Raji (cell line): ENCODE measurements around the gene CPSF2.
A peak's percentile ranks its signal among the peaks of the same experiment; 100 is the strongest.

Experiments used
- POLR2A ChIP-seq: IDR thresholded peaks from 2 replicates; pipeline ENCODE4 v1.6.1; 2011; ENCODE audit warnings: low read depth, low read length, control low read depth; ENCODE audit not compliant: insufficient read depth

CPSF2 gene

DNA sequence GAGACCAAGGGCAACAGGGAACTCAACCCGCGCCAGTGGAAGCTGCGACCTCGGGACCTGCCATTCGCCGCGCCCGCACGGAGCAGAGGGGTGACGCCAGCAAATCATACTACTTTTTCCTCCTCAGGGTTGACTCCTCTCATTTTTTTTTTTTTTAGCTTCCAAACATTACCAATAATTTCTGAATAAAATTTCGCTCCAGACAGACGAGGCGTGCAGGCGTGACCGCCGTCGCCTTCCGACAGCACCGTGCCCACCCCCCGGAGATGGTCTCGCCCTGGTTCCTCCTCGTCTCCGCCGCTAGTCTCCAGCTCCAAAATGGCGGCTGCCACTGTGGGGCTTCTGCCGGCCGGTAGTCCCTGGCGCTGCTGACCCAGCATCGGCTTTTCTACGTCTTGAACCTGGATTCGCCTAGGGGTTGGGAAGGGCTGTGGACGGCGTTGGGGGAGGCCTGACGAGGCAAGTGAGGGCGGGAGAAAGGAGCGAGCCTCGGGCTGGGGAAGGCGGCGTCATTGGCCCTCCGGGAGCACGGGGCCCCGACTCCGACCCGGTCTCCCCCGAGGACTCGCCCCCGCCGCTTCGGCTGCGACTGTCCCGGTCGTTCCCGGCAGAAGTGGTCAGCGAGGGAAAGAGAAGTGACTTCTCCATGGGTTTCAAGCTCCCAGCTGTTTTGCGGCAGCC is at the start of gene CPSF2, which contains the start of gene NDUFB1:
CPSF2 (plus strand) TSS at position 300 of the 681 bp plus-strand sequence. CDS start 9,016 bp downstream, outside the sequence.
NDUFB1 (minus strand) TSS at position 37 of the 681 bp plus-strand sequence. CDS start 4,069 bp downstream, outside the sequence.
- TF ChIP-seq POLR2A: peak; percentile 86

DNA sequence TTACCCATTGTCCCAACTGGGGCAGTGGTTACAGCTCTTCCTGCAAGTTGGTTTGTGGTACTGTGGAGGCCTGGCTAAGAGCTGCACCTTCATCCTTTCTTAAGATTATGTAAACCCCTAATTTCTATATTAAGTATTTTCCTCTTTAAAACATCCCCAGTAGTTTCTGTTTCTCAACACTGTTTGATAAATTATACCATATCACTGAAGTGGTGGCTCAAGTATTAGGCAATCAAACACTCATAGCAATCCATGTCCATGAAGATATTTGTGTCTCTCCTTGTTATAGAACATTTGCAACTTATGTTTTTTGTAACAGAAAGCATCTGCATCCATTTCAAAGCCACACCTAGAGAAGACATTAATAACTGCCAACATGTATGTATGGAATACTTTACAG is 47.2 kb upstream of the CPSF2 start:
- no peak for TF ChIP-seq POLR2A

DNA sequence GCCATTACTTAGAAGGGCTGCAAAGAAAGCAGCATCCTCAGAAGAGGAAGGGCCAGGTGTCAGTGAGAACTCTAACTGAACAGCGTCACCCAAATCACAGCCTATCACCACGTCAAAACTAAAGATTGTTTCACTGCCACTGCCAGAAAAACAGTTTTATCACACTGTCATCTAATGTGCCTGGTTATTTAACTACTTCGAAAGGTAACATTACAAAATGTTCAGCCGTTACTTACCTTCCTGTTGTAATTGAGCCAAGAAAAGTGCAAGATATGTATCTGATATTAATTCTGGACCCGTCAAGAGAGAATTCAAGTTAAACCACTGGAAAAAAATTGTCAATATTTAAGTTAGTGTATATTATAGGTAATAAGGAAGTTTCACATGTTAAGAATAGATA is 33.3 kb upstream of the CPSF2 start:
- no peak for TF ChIP-seq POLR2A

DNA sequence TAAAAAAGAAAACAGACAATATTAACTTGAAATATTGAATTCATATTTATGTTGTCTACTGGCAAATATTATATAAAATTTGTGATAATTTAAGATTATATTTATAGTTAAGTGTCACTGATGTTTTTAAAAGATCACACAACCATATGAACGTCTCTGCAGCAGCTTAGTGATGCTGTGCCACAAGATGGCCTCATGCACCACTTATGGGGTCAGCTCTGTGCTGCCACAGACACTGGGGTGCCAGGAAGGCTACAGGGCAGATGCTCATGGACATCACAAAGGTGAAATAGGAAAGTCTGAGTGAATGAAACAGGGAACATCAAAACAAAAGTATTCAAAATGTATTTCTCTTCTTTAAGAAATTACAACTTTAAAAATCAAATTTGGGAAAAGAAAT is 28.4 kb upstream of the CPSF2 start:
- TF ChIP-seq POLR2A: no peak

DNA sequence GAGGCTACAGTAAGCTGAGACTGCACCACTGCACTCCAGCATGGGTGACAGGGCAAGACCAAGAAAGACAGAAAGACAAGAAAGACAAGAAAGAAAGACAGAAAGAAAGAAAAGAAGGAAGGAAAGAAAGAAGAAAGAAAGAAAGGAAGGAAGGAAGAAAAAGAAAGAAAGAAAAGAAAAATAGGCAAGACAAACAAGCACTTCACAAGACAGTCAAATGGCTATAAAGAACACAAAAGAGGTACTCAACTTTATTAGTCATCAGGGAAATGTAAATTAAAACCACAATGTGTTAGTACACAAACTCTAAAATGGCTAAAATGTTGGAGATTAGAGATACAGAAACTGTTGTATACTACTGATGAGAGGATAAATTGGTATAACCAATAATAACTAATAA is 22.0 kb upstream of the CPSF2 start:
- no peak for TF ChIP-seq POLR2A

DNA sequence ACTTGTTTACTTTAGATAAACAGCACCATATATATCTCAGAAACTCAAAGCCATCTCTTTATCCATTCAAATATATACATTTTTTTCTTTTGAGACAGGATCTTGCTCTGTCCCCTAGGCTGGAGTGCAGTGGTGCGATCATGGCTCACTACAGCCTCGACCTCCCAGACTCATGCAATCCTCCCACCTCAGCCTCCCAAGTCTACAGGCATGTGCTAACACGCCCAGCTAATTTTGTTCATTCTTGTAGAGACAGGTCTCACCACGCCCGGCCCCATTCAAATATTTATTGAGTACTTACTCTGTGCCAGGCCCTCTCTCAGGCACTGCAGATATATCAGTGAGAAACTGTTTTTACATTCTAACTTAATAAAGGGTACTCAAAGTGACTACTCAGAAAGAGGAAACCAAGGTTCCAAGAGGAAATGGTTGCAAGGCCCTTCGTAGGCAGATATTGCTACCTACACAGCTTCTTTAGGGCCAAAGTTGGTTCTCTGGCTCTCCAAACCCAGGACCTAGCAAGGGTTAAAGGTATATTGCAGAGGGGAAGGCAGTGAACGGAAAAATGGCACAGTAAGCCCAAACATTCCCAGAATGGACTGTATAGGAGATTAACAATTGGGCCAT is 18.3 kb upstream of the CPSF2 start:
- no peak for TF ChIP-seq POLR2A

DNA sequence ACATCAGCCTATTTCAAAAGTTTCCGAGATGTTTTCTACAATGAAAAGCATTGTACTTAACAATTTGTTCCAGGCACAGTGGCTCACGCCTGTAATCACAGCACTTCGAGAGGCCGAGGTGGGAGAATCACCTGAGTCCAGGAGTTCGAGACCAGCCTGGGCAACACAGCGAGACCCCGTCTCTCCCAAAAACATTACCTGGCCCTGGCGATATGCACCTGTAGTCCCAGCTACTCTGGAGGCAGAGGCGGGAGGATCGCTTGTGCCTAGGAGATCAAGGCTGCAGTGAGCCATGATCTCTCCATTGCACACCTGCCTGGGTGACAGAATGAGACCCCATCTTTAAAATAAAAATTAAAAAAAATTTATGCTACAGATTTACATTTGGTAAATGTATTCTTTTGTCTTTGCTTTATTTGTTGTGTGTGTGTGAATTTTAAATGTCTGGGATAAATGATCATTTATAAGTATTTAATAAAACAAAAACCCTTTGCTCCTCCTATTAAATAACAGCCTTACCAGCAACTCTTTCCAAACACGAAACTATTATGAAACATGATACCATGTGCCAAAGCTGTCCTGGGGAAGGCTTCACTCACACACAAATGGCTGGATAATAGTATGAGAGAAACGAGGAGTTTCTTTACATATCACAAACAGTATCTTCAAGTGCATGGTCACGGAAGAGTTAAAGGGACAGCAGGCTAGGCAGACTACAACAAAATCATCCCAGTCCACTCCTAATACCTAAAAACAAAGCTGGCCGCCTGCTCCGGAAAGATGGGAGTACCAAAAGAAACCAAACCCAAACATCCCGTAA is 16.5 kb upstream of the CPSF2 start:
- no peak for TF ChIP-seq POLR2A

DNA sequence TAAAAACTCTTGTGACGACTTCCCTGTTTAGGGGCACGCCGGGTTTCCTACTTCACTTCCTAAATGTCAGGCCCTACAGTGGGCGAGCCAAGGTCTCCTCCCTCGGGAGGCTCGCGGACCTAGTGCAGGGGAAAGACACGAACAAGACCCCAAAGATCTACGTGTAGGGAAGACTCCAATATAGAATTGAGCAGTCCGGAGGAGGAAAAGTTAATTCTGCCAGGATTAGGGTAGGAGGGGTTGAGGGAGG is 16.0 kb upstream of the CPSF2 start:
- no peak for TF ChIP-seq POLR2A

DNA sequence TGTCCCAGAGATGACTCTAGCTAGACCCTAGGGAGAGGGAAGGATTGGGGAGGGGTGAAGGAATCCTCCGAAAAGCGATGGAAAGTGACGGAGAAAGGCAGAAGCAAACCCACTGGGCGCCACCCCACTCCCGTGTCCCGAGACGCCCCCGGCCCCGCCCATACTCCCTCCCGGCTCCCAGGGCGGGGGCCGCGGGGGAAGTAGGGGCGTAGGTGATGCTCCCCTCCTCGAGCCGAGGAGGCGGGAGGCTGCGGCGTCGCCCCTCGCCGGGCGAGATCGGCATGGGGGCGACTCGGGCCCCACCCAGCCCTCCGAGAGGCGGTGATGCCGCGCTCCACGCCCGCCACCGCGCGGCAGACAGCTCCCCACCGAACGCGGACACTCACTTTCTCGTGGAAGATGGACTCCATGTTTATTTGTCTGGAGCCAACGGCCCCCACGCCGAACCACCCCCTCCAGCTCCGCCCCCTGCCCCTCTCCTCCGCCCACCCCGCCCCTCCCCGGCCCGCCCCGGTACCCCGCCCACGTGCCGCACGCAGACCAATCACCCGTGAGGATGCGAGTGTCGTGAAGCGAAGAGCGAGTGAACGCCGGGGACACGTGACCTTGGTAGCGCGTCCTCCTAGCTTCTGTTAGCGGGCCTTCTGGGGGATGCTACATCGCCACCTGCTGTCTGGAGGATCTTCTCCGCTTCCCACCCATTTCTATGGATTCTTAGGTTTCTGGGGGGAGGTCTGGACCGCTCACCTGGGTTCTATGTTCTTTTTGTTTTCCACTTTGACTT is 15.4 kb upstream of the CPSF2 start, which contains the start of gene ATXN3:
ATXN3 (minus strand) TSS at position 440 of the 784 bp plus-strand sequence; CDS start at position 410, 30 bp downstream.
- peak; percentile 76 for TF ChIP-seq POLR2A

DNA sequence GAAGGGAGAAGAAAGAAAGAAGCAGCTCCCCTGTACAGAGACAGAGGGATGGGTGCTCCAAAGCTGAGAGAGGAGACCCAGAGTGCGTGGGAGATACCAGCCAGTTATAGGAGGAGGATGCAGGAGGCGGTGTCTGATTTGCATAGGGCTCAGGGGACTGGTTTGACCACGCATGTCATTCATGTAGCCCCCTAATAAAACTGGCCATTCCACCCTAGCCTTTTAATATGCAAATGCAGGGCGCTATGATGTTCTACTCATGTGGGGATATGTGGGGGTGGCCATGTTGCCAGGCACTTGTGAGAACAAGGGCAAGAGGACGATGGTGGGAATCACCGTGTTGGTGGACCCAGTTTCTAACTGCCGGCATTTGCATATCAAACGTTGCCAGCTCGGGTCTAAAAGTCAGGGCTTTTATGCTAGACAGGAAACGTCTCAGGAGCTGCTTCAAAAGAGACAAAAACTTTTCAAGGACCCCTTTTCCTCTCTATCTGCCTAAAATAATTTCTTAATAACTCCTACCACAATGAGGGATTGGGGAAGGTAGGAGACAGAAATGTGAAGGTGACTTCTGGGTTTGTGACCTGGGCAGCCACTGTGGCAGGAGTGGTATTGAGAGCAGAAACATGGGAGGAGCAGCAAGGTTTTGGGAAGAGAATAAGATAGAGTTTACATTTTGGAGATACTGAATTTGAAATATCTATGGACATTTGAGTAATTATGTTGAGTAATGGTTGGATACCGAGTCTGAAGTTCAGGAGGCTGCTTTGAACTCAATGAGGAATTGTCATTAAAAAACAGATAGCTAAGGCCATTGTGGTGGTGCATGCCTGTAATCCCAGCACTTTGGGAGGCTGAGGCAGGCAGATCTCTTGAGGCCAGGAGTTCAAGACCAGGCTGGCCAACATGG is 13.2 kb upstream of the CPSF2 start:
- peak; percentile 70 for TF ChIP-seq POLR2A

DNA sequence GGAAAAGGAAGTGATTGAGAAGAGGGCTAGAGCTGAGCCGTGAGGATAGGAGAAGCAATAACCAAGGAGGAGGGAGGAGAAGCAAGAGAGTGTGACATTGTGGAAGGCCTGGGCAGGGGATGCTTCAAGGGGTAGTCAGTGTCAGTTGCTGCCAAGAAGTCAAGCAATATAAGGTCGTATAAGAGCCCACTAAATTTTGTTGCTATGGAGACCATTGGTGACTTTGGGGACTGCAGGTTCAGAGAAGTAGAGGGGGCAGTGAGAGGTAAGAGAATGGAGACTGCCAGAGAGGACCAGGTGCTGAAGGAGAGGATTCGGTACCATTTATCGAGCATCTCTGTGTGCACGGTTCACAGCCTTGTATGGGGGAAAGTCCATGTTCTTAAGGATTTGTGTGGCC is 12.3 kb upstream of the CPSF2 start:
- no peak for TF ChIP-seq POLR2A

DNA sequence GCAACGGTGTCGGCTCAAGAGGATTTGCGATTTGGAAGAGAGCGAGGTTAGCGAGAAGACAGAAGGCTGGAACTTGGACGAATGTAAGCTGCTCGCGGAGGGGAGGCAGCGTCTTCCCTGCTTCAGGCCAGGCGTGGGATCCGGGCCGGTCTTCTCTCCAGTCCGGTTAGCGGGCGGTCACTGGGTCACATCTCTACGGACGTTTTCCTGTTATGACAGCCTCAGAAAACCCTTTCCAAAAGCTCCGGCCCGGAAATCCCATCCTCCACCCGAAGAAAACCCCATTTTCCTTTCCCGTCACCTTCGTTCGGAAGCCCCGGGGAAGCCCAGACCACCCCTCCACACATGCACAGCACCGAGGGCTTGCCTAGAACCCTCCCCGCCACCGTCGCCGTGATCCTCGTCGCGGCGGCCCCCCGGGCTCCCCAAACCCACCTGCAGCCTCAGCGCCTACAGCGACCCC is 531 bp upstream of the CPSF2 start:
- no peak for TF ChIP-seq POLR2A

DNA sequence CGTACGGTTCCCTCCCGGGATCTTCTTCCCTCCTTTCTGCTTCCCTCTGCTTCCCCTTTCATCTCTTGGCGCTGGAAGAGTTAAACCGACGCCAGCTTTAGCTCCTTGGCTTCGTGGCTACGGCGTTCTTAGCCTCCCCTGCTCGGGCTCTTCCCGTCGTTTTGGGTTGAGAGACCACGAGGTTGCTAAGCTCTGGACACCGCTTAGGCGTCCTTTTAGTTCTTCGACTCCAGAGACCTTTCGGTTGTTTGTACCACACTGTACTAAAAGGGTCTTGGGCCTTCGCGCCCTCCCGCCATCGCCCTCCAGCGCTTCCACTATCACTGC is 545 bp downstream of the CPSF2 start:
- no peak for TF ChIP-seq POLR2A

DNA sequence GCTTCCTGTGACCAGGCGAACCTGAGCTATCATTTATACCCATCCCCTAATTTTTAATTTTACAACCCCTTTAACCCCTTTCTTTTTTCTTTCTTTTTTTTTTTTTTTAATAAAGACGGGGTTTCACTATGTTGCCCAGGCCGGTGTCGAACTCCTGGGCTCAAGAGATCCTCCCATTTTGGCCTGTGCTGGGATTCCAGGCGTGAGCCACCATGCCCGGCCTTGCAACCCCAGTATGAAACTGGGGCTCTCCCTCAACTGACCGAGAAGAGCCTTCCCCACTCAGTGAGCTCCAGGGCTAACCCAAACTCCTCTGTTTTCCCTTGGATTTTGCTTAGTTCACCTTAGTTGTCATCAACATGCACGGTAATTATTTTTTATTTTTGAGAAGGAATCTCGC is 992 bp downstream of the CPSF2 start:
- no peak for TF ChIP-seq POLR2A
